ENCODE data around the gene AIDA. TPM values are rescaled to one million over a fixed set of nuclear protein-coding genes. Genes with fewer than 3 reads are reported as not detected.

The AIDA gene
- total RNA-seq, 1 donor from 2014 or later: 62.3 TPM

- Mint-ChIP-seq H3K4me1 (ENCODE audit: low read depth) (peaks cover 12% of the 10 kb centered on the region), H3K27ac (peak overlapping the region; percentile 98), H3K4me3 (ENCODE audit: low read depth) (peak overlapping the region; percentile 88), H3K27me3 (no peaks in the 10 kb centered on the region), H3K9me3 (ENCODE audit: low read depth) (peaks cover 3% of the 10 kb centered on the region), H3K36me3 (ENCODE audit: insufficient read depth) (peaks cover 10% of the 10 kb centered on the region)
- TF ChIP-seq, protein P1, sequence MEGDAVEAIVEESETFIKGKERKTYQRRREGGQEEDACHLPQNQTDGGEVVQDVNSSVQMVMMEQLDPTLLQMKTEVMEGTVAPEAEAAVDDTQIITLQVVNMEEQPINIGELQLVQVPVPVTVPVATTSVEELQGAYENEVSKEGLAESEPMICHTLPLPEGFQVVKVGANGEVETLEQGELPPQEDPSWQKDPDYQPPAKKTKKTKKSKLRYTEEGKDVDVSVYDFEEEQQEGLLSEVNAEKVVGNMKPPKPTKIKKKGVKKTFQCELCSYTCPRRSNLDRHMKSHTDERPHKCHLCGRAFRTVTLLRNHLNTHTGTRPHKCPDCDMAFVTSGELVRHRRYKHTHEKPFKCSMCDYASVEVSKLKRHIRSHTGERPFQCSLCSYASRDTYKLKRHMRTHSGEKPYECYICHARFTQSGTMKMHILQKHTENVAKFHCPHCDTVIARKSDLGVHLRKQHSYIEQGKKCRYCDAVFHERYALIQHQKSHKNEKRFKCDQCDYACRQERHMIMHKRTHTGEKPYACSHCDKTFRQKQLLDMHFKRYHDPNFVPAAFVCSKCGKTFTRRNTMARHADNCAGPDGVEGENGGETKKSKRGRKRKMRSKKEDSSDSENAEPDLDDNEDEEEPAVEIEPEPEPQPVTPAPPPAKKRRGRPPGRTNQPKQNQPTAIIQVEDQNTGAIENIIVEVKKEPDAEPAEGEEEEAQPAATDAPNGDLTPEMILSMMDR (IDR thresholded peaks at IDR 0.05; ENCODE audit: unreplicated experiment): no peak
- DNase-seq (ENCODE audit: low spot score, unreplicated experiment): no peak
Measured at GRCh38 chr1:222644636-222644980, 67.7 kb downstream of the AIDA start.

DNA sequence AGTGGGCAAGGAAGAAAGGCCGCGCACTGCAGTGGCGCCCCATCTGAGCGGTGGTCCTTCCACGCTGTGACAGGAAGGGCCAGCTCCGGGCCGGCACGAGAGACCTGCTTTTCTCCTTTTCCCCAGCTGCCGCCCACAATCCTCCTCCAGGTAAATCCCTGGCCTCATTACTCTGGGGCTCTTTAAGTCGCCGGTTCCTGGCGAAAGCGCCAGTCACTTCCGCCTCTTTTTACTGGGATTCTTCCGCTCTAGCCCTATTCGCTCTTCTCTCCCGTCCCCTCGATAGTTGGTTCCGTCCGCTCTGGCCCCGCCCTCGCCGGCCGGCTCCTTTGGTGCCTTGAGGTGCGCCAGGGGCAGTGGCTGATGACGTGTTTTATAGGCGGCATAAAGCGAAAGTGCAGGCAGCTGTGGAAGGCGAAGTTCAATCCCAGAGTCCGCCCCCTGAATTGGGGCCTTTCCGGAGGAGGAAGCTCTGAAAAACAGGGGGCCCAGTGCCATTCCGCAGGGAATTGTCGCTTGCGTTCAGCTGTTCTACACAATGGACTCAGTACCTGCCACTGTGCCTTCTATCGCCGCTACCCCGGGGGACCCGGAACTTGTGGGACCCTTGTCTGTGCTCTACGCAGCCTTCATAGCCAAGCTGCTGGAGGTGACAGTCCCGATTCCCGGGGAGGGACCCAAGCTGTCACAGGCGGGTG, 68.2 kb downstream of the AIDA start:
- H3K4me1 Mint-ChIP-seq (ENCODE audit: low read depth): peaks cover 12% of the 10 kb centered on the region
- H3K27me3 Mint-ChIP-seq: no peaks in the 10 kb centered on the region

DNA sequence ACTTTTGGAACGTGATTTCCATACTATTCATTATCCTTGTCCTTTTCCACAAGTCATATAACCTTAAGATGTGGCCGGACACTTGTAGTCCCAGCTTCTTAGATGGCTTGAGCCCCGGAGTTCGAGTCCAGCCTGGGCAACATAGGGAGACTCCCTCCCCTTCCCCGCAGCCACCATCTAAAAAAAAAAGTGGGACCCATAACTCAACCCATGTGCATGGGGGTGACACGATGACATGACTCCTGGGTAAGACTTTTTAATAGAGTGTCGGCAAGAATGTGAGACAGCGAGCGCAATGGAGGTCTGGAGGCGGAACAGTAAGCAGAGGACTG, 68.7 kb downstream of the AIDA start:
- no peak for DNase-seq (ENCODE audit: low spot score, unreplicated experiment)
- peaks cover 4% of the 10 kb centered on the region for H3K9me3 Mint-ChIP-seq (ENCODE audit: low read depth)
- H3K27me3 Mint-ChIP-seq: no peaks in the 10 kb centered on the region
- peaks cover 17% of the 10 kb centered on the region for H3K36me3 Mint-ChIP-seq (ENCODE audit: insufficient read depth)
- H3K27ac Mint-ChIP-seq: peak overlapping the region; percentile 98
- H3K4me1 Mint-ChIP-seq (ENCODE audit: low read depth): peaks cover 12% of the 10 kb centered on the region
- TF ChIP-seq, protein P1 (IDR thresholded peaks at IDR 0.05; ENCODE audit: unreplicated experiment): no peak
- H3K4me3 Mint-ChIP-seq (ENCODE audit: low read depth): peak overlapping the region; percentile 88

More for the DNA sequence above, 68.2 kb downstream of the AIDA start:
- peaks cover 4% of the 10 kb centered on the region for H3K9me3 Mint-ChIP-seq (ENCODE audit: low read depth)
- H3K4me3 Mint-ChIP-seq (ENCODE audit: low read depth): peak overlapping the region; percentile 88
- TF ChIP-seq, protein P1 (IDR thresholded peaks at IDR 0.05; ENCODE audit: unreplicated experiment): no peak
- H3K36me3 Mint-ChIP-seq (ENCODE audit: insufficient read depth): peaks cover 15% of the 10 kb centered on the region
- peak; percentile 94 for DNase-seq (ENCODE audit: low spot score, unreplicated experiment)
- H3K27ac Mint-ChIP-seq: peak overlapping the region; percentile 98

DNA sequence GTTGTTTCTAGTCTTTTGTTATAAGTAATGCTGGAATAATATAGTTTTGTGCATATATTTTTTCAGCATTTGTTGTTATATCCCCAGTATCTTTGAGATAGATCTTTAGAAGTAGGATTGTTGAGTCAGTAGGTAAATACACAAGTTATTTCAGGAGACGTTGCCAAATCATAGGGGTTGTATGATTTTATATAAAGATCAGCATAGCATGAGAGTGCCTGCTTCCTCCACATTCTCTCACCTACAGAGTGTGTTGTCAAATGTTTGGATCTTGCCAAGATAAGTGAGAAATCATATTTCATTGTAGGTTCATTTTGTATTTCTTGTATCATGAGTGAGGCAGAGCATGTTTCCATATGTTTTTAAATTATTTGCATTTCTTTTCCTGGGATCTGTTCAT, 69.8 kb downstream of the AIDA start:
- H3K36me3 Mint-ChIP-seq (ENCODE audit: insufficient read depth): peaks cover 19% of the 10 kb centered on the region
- TF ChIP-seq, protein P1 (IDR thresholded peaks at IDR 0.05; ENCODE audit: unreplicated experiment): no peak
- peak overlapping the region; percentile 14 for H3K27ac Mint-ChIP-seq
- H3K9me3 Mint-ChIP-seq (ENCODE audit: low read depth): peaks cover 4% of the 10 kb centered on the region
- no peaks in the 10 kb centered on the region for H3K27me3 Mint-ChIP-seq
- peaks cover 12% of the 10 kb centered on the region for H3K4me1 Mint-ChIP-seq (ENCODE audit: low read depth)
- no peak for DNase-seq (ENCODE audit: low spot score, unreplicated experiment)
- H3K4me3 Mint-ChIP-seq (ENCODE audit: low read depth): peak overlapping the region; percentile 57

- no peak overlapping the region for H3K4me3 Mint-ChIP-seq (ENCODE audit: low read depth)
- no peaks in the 10 kb centered on the region for H3K27me3 Mint-ChIP-seq
- DNase-seq (ENCODE audit: low spot score, unreplicated experiment): no peak
- H3K36me3 Mint-ChIP-seq (ENCODE audit: insufficient read depth): peaks cover 20% of the 10 kb centered on the region
- peaks cover 4% of the 10 kb centered on the region for H3K9me3 Mint-ChIP-seq (ENCODE audit: low read depth)
- peaks cover 12% of the 10 kb centered on the region for H3K4me1 Mint-ChIP-seq (ENCODE audit: low read depth)
- TF ChIP-seq, protein P1 (IDR thresholded peaks at IDR 0.05; ENCODE audit: unreplicated experiment): no peak
- H3K27ac Mint-ChIP-seq: no peak overlapping the region
Measured at GRCh38 chr1:222641269-222641948, 70.9 kb downstream of the AIDA start.

All from progenitor cell of endocrine pancreas (in vitro differentiated cells).